ENCODE measurements around the gene FBF1. TPM values are rescaled to one million over a fixed set of nuclear protein-coding genes. Genes with fewer than 3 reads are reported as not detected.

Gene FBF1
- total and polyA plus RNA-seq, 9 of the 15 experiments (the other 6 are each of a cell fraction or from before 2014, with no cell fraction given): 0.46 to 14.9 (median 7.5) TPM

- no peak for TF ChIP-seq ZBTB34 (CRISPR knock-in tag; IDR thresholded peaks at IDR 0.05)
- TF ChIP-seq FOXK2 (conservative IDR thresholded peaks at IDR 0.05 in 1 of 2, IDR thresholded peaks at IDR 0.05 in 1 of 2; ENCODE audit: low read depth in 2 of 2): no peak
- TF ChIP-seq ERF (CRISPR knock-in tag; IDR thresholded peaks at IDR 0.05): 0 out of 2 replicates have a peak, but pooled peaks have one; percentile 73
- no peak for TF ChIP-seq NR2C2 (CRISPR knock-in tag; IDR thresholded peaks at IDR 0.05)
- TF ChIP-seq NR2C2 (tag; IDR thresholded peaks at IDR 0.05): peak; percentile 71
- peak; percentile 93 for TF ChIP-seq ELF1 (tag; IDR thresholded peaks at IDR 0.05)
- peak; percentile 81 for TF ChIP-seq NCOA6 (IDR thresholded peaks at IDR 0.05)
- TF ChIP-seq PTRF (tag; IDR thresholded peaks at IDR 0.05): no peak
- TF ChIP-seq SIN3B (IDR thresholded peaks at IDR 0.05; ENCODE audit: low read depth): peak; percentile 84
- no peak for TF ChIP-seq FUS (optimal IDR thresholded peaks at IDR 0.05; ENCODE audit: low read depth, low read length)
- TF ChIP-seq RB1 (IDR thresholded peaks at IDR 0.05; ENCODE audit: low read depth): peak; percentile 95
- peak; percentile 37; the same call in 1 of the 2 replicates for TF ChIP-seq TAF7 (tag; IDR thresholded peaks at IDR 0.05)
- TF ChIP-seq TAF9B (IDR thresholded peaks at IDR 0.05; ENCODE audit: partially characterized antibody): peak; percentile 13
- TF ChIP-seq MAX (CRISPR knock-in tag; IDR thresholded peaks at IDR 0.05): peak; percentile 86
- TF ChIP-seq HDAC1 (IDR thresholded peaks at IDR 0.05): peak in 1 of 2 experiments; percentile 58; a peak in 1 of 4 replicates
- 0 out of 2 replicates have a peak, but pooled peaks have one; percentile 40 for TF ChIP-seq ZHX1 (conservative IDR thresholded peaks at IDR 0.05; ENCODE audit: low read length)
- TF ChIP-seq STAG1 (CRISPR knock-in tag; IDR thresholded peaks at IDR 0.05; ENCODE audit: borderline replicate concordance): peak; percentile 94
- TF ChIP-seq RUNX1 (IDR thresholded peaks at IDR 0.05; ENCODE audit: low read depth): no peak
- TF ChIP-seq ZBTB12 (CRISPR knock-in tag; IDR thresholded peaks at IDR 0.05): peak; percentile 12; the same call in 1 of the 2 replicates
Observed at GRCh38 chr17:75904749-75905521, 35.9 kb downstream of the FBF1 start, which contains the start of gene MRPL38 (continued).
